IMR-90 (cell line): ENCODE results near the gene ZNF185.

Experiments used
- CTCF ChIP-seq: conservative IDR thresholded peaks from 2 replicates; pipeline ENCODE4 v1.5.1; 2012; ENCODE audit warnings: mild to moderate bottlenecking, low read depth, low read length, improper control_type of control experiment
- POLR2A ChIP-seq: IDR thresholded peaks from 2 replicates; pipeline ENCODE4 v1.6.1; 2012; ENCODE audit warnings: mild to moderate bottlenecking, low read depth, low read length
- SMC3 ChIP-seq: fragments of 150-350 bp; IDR thresholded peaks from 2 replicates; pipeline ENCODE4 v1.6.1; 2016; ENCODE audit warnings: low read depth, mild to moderate bottlenecking, antibody characterized with exemption, low read length, moderate library complexity

- no peak for TF ChIP-seq CTCF
- no peak for TF ChIP-seq SMC3
- no peak for TF ChIP-seq POLR2A
These were observed 29.1 kb downstream of the ZNF185 start for GRCh38 chrX:152926923-152927322.
